ENCODE measurements around the gene POLD1. TPM values are rescaled to one million over a fixed set of nuclear protein-coding genes. Genes with fewer than 3 reads are reported as not detected.
"Not testable (repeated sequence)": the region's sequence is repeated elsewhere in the genome, so short reads cannot be mapped to it uniquely, and the experiment has no call there.

POLD1 gene
- 10 to 100 TPM; 26.5 to 39.9 (median 28.2) TPM for total RNA-seq
- polyA plus RNA-seq, result 10 to 100 TPM; 50.9 to 66.6 (median 66.5) TPM
- long read RNA-seq, donor 1, partial matches to known transcripts, result 0 of 2 reads
- long read RNA-seq, donor 1, other reads (novel, unspliced or antisense), result 0 of 2 reads
- long read RNA-seq, donor 2, partial matches to known transcripts, result 0 of 2 reads
- long read RNA-seq, donor 2, other reads (novel, unspliced or antisense), result 0 of 2 reads

DNA sequence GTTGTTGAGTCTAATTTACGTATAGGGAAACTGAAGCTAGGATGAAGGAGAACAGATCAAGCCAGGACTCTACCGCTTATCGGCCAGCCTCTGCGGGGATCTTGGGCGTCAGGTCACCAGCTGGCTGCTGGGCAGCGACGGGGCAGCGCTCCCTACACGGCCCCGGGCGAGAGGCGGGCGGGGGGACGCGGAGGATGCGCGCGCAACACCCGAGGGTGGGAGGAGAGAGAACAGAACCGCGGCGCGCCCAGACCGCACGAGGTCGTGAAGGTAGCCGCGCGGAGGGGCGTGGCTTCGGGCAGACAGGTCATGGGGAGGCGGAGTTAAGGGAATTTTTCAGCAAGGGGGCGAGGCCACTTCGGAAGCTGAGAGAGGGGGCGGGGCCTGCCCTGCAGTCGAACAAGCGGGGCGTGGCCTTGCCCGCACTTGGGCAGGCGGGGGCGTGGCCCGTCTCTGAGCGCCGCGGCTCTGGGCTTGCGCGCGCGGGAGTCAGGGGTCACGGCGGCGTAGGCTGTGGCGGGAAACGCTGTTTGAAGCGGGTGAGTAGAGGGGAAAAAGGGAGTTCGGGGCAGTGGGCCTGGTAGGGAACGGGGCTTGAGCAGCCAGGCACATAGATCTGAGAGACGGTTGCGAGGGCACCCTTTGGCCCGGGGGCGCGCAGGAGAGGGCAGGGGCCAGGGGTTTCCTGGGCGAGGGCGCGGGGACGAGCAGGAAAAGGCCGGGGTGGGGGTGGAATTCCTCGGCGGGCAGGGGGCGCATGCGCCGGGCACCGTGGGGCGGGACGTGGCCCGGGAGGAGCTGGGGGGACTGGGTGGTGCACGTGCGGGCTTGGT lies at the start of gene POLD1:
Gene POLD1, plus strand, starts transcription at position 496 of the 833 bp plus-strand sequence. CDS start 14,505 bp downstream, outside the sequence.
- Histone ChIP-seq H3K36me3 (peaks cover 3 to 61% (median 40%) of the 10 kb centered on the region in 6 donors), H3K4me1 (peaks cover 6 to 73% (median 40%) of the 10 kb centered on the region in 6 donors), H3K9me3 (no peaks in the 10 kb centered on the region), H3K4me3 (peak within 1 kb of the TSS; percentile 41 to 88 (median 66)), H3K27me3 (replicated peaks in 1 of 7) (no peaks in the 10 kb centered on the region), H3K27ac (peak within 1 kb of the TSS; percentile 61 to 94 (median 88))
- peak; percentile 92 to 97 (median 92) for TF ChIP-seq POLR2AphosphoS5 (IDR thresholded peaks at IDR 0.05)
- peak in 1 of 3 donors; percentile 40 for TF ChIP-seq POLR2A (IDR thresholded peaks at IDR 0.05)
- TF ChIP-seq, protein P1, sequence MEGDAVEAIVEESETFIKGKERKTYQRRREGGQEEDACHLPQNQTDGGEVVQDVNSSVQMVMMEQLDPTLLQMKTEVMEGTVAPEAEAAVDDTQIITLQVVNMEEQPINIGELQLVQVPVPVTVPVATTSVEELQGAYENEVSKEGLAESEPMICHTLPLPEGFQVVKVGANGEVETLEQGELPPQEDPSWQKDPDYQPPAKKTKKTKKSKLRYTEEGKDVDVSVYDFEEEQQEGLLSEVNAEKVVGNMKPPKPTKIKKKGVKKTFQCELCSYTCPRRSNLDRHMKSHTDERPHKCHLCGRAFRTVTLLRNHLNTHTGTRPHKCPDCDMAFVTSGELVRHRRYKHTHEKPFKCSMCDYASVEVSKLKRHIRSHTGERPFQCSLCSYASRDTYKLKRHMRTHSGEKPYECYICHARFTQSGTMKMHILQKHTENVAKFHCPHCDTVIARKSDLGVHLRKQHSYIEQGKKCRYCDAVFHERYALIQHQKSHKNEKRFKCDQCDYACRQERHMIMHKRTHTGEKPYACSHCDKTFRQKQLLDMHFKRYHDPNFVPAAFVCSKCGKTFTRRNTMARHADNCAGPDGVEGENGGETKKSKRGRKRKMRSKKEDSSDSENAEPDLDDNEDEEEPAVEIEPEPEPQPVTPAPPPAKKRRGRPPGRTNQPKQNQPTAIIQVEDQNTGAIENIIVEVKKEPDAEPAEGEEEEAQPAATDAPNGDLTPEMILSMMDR (IDR thresholded peaks at IDR 0.05 in 8 of 11, conservative IDR thresholded peaks at IDR 0.05 in 3 of 11), result peak in 2 of 11 experiments; percentile 31 to 35
- 0 to 1% (median 1%) methylated on average over 67 to 78 of the region's 78 CpGs for WGBS, 5 donors
- intact Hi-C loops (cut with DNase I; ENCODE audit: low total_unique reads), result no loop called here
- DNase-seq, result peak; percentile 100

GRCh38 chr19:50334741-50335421 lies 49.3 kb upstream of the POLD1 start:
- Histone ChIP-seq H3K9me3 (peaks cover 0 to 9% (median 0%) of the 10 kb centered on the region in 8 donors), H3K27ac (peak overlapping the region in 1 of 8 donors; percentile 17), H3K27me3 (replicated peaks in 1 of 7) (peaks cover 0 to 54% (median 26%) of the 10 kb centered on the region in 7 donors), H3K36me3 (peaks cover 0 to 49% (median 2%) of the 10 kb centered on the region in 6 donors), H3K4me1 (peaks cover 0 to 92% (median 57%) of the 10 kb centered on the region in 6 donors), H3K4me3 (no peak overlapping the region)
- TF ChIP-seq POLR2A (IDR thresholded peaks at IDR 0.05) (no peak), POLR2AphosphoS5 (IDR thresholded peaks at IDR 0.05) (peak in 2 of 3 donors; percentile 19 to 52)
- TF ChIP-seq, protein P1 (IDR thresholded peaks at IDR 0.05 in 8 of 11, conservative IDR thresholded peaks at IDR 0.05 in 3 of 11), result no peak
- intact Hi-C loops (cut with DNase I; ENCODE audit: low total_unique reads), result no loop called here
- DNase-seq, result peak; percentile 71
- 90 to 94% (median 93%) methylated on average over 11 to 12 of the region's 12 CpGs for WGBS, 5 donors

- H3K4me1 ChIP-seq, result peaks cover 6 to 92% (median 57%) of the 10 kb centered on the region in 6 donors
Measured at GRCh38 chr19:50337031-50337430, 47.1 kb upstream of the POLD1 start.

GRCh38 chr19:50340331-50340730 lies 43.8 kb upstream of the POLD1 start:
- no peaks in the 10 kb centered on the region for H3K27me3 ChIP-seq (replicated peaks in 1 of 7)
- intact Hi-C loops (cut with DNase I; ENCODE audit: low total_unique reads), result no loop called here
- H3K9me3 ChIP-seq, result peaks cover 0 to 14% (median 5%) of the 10 kb centered on the region in 8 donors
- H3K4me1 ChIP-seq, result peaks cover 4 to 90% (median 41%) of the 10 kb centered on the region in 6 donors
- peaks cover 0 to 37% (median 2%) of the 10 kb centered on the region in 6 donors for H3K36me3 ChIP-seq
- no peak for DNase-seq
- peak overlapping the region in 3 of 8 donors; percentile 49 to 65 (median 54) for H3K4me3 ChIP-seq
- TF ChIP-seq, protein P1 (IDR thresholded peaks at IDR 0.05 in 8 of 11, conservative IDR thresholded peaks at IDR 0.05 in 3 of 11), result no peak
- TF ChIP-seq POLR2AphosphoS5 (IDR thresholded peaks at IDR 0.05) (no peak), POLR2A (IDR thresholded peaks at IDR 0.05) (no peak)
- H3K27ac ChIP-seq, result peak overlapping the region in 5 of 8 donors; percentile 62 to 80 (median 77)

More at GRCh38 chr19:50337031-50337430, 47.1 kb upstream of the POLD1 start:
- intact Hi-C loops (cut with DNase I; ENCODE audit: low total_unique reads); H3K4me3 ChIP-seq; H3K27ac ChIP-seq; H3K9me3 ChIP-seq; DNase-seq: not testable (repeated sequence)
- Histone ChIP-seq H3K27me3 (replicated peaks in 1 of 7) (peaks cover 0 to 32% (median 13%) of the 10 kb centered on the region in 7 donors), H3K36me3 (peaks cover 0 to 49% (median 2%) of the 10 kb centered on the region in 6 donors)
- 70 to 91% (median 86%) methylated on average over 5 to 6 of the region's 6 CpGs for WGBS, 5 donors
